Measurements from ENCODE around the gene B4GALNT2.
"Not testable (repeated sequence)": the region's sequence is repeated elsewhere in the genome, so short reads cannot be mapped to it uniquely, and the experiment has no call there.

The B4GALNT2 gene

DNA sequence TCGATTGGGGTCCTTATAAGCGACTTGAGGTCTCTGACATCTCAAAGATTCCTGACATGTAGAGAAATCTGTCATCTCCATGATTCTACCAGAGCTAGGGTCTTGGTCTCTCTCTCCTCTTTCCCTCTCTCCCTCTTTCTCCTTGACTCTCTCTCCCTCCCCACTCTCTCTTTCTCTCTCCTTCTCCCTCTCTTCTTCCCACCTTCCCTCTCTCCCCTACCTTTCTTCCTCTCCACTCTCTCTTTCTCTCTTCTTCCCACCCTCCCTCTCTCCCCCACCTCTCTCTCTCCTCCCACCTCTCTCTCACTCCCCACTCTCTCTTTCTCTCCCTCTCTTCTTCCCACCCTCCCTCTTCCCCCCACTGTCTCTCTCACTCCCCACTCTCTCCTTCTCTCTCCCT lies 32.6 kb downstream of the B4GALNT2 start:
- DNase-seq (ENCODE audit: insufficient read length, low spot score) = no peak
- FAIRE-seq = no peak
- no peak for TF ChIP-seq CTCF (IDR thresholded peaks at IDR 0.05; ENCODE audit: insufficient read depth, missing control alignments)

GRCh38 chr17:49168706-49169105 lies 36.1 kb downstream of the B4GALNT2 start:
- FAIRE-seq = no peak
- TF ChIP-seq CTCF (IDR thresholded peaks at IDR 0.05; ENCODE audit: insufficient read depth, missing control alignments) = no peak
- no peak for DNase-seq (ENCODE audit: insufficient read length, low spot score)

GRCh38 chr17:49170216-49170615 lies 37.6 kb downstream of the B4GALNT2 start:
- FAIRE-seq = no peak
- DNase-seq (ENCODE audit: insufficient read length, low spot score) = no peak
- no peak for TF ChIP-seq CTCF (IDR thresholded peaks at IDR 0.05; ENCODE audit: insufficient read depth, missing control alignments)

- FAIRE-seq = not testable (repeated sequence)
Measured at GRCh38 chr17:49170711-49171110, 38.1 kb downstream of the B4GALNT2 start.

GRCh38 chr17:49175978-49176377 lies 43.4 kb downstream of the B4GALNT2 start:
- FAIRE-seq; DNase-seq (ENCODE audit: insufficient read length, low spot score): not testable (repeated sequence)

More at GRCh38 chr17:49170711-49171110, 38.1 kb downstream of the B4GALNT2 start:
- DNase-seq (ENCODE audit: insufficient read length, low spot score) = not testable (repeated sequence)

DNA sequence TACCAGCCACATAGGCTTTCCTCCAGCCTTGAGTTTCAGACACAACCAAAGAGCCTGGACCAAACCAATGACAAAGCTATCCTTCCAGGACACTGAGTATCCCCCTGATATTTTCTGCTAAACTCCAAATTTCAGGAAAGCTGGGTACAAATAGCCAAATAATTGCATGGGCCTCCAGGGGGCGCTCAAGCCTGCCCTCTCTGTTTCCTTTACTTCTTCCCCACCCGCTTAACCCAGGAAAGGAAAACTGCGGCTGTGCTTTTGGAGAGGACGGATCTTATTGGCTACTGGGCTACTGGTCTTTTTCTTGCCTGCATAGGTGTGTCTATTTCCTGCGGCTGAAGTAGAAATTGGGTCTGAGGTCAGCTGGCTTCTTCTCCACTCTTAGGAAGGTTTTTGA lies 47.7 kb downstream of the B4GALNT2 start:
- FAIRE-seq = no peak
- TF ChIP-seq CTCF (IDR thresholded peaks at IDR 0.05; ENCODE audit: insufficient read depth, missing control alignments) = peak; percentile 94
- DNase-seq (ENCODE audit: insufficient read length, low spot score) = no peak

DNA sequence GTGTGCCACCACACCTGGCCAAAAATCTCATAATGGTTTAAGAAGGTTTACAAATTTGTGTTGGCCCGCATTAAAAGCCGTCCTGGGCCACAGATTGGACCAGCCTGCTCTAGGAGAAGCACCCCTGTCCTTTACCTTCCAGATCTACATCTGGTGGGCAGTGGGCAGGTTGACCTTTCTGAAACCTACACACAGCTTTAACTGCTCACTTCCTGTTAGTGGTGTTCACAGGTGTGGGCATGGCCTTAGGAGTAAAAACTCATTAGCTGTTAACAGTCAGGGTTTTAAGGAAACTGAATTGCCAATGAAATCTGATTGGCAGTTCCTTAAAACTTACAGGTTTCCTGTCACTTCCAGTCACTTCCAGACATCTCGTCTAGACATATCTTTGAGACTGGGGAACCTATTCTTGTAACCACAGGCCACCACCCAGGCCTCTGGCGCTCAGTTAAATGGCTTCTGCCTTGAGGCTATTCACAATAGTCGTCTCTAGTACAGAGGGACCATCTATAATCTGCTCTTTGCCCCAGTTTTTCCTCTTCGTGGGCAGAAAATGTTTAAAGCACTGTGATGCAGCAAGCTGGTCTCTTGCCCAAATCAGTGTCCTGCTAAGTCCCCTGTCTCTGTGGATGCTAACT lies 48.5 kb downstream of the B4GALNT2 start:
- DNase-seq (ENCODE audit: insufficient read length, low spot score) (no peak), FAIRE-seq (no peak)
- TF ChIP-seq CTCF (IDR thresholded peaks at IDR 0.05; ENCODE audit: insufficient read depth, missing control alignments) = no peak

GRCh38 chr17:49183341-49183740 lies 50.8 kb downstream of the B4GALNT2 start:
- TF ChIP-seq CTCF (IDR thresholded peaks at IDR 0.05; ENCODE audit: insufficient read depth, missing control alignments) = no peak
- FAIRE-seq (no peak), DNase-seq (ENCODE audit: insufficient read length, low spot score) (no peak)
